Heart left ventricle (tissue), 13 donors: ENCODE data around the gene DCLK1.

Experiments used
- POLR2A ChIP-seq, 2 donors: fragments of 450-650 bp; IDR thresholded peaks; one replicate each; pipeline ENCODE4 v1.6.1; 2017; ENCODE audit warnings: antibody characterized with exemption in 2 of 2, mild to moderate bottlenecking in 2 of 2, moderate library complexity in 2 of 2
- TF ChIP-seq, protein P1 (sequence below), 12 donors: fragments of 200-600 bp; sonication (generic) in 4 of 12; IDR thresholded peaks; one replicate each; pipeline versions ENCODE4 v1.5.0 to v1.8.0; 2018 to 2022; ENCODE audit warnings: antibody characterized with exemption in 12 of 12, mild to moderate bottlenecking in 5 of 12
- donor health status: ischemic (EF 13 %, LVEDD 7.1; RV severe dilation, severe dysfunction).
- donor health status: DM: no; HTN: yes; CAD: no.
- donor health status: DM: no; HTN: no; CAD: no.
- donor health status: ischemic (EF 25% LVEDD 6.9; RV normal size, moderate dysfunction).
- donor health status: ischemic (EF 25% LVEDD 5.7; RV mildly dilated, moderate dysfunction).
- donor health status: ischemic (EF 35%, LVEDD 5.7; RV mildly dilated, moderate dysfunction).
- donor health status: nonischemic (EF 11% LVEDD 7.7; RV severe dilation, severe dysfunction).
- donor health status: DM: yes; HTN: yes; CAD: no.
- donor health status: PGD.
- donor health status: ischemic (EF 29% LVEDD 5.4; RV normal size, mild dysfunction).
- donor health status: nonischemic (EF 23%, LVEDD 6.1; RV moderate dilation, normal function).

DNA sequence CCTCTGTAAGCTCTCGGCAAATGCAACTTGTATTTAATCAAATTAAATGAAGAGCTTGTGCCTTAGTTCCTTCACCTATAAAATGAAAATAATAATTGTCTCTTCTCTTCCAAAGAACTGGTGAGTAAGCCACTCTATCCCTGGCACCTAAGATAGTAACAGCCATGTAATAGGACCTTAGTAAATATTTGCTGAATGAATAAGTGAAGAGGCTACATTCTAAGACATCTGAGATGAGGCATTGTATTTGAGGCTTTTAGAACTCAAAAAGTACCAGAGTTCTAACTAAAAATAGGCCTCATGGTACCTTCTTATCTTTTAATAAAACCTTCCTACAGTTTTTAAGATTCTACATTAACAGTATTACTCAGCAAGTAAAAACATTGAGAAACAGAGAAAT is 17.3 kb upstream of the DCLK1 start:
- TF ChIP-seq POLR2A (IDR thresholded peaks at IDR 0.05): no peak
- TF ChIP-seq, protein P1, sequence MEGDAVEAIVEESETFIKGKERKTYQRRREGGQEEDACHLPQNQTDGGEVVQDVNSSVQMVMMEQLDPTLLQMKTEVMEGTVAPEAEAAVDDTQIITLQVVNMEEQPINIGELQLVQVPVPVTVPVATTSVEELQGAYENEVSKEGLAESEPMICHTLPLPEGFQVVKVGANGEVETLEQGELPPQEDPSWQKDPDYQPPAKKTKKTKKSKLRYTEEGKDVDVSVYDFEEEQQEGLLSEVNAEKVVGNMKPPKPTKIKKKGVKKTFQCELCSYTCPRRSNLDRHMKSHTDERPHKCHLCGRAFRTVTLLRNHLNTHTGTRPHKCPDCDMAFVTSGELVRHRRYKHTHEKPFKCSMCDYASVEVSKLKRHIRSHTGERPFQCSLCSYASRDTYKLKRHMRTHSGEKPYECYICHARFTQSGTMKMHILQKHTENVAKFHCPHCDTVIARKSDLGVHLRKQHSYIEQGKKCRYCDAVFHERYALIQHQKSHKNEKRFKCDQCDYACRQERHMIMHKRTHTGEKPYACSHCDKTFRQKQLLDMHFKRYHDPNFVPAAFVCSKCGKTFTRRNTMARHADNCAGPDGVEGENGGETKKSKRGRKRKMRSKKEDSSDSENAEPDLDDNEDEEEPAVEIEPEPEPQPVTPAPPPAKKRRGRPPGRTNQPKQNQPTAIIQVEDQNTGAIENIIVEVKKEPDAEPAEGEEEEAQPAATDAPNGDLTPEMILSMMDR (IDR thresholded peaks at IDR 0.05): no peak
